K562 (cell line): ENCODE data around the gene TRAPPC8. TPM values are rescaled to one million over a fixed set of nuclear protein-coding genes. Genes with fewer than 3 reads are reported as not detected.

Experiments
- BHLHE40 ChIP-seq: IDR thresholded peaks from 2 replicates; pipeline ENCODE4 v1.6.1; 2011; ENCODE audit warnings: low read length, improper control_type of control experiment
- CBX3 ChIP-seq, 2 experiments: IDR thresholded peaks; 1 replicate in 1 of 2; 2 replicates in 1 of 2; pipeline ENCODE4 v1.6.1; 2012; ENCODE audit warnings: inconsistent platforms in 2 of 2, low read length in 2 of 2, borderline replicate concordance in 1 of 2, control low read depth in 1 of 2
- CEBPB ChIP-seq: fragments of 450-650 bp; IDR thresholded peaks from 2 replicates; pipeline ENCODE4 v1.6.1; 2016; ENCODE audit warnings: missing genetic modification characterization, missing compliant biosample characterization
- DPF2 ChIP-seq: fragments of 450-650 bp; IDR thresholded peaks from 2 replicates; pipeline ENCODE4 v1.6.1; 2016
- ELF4 ChIP-seq: fragments of 450-650 bp; formaldehyde crosslinking; IDR thresholded peaks from 2 replicates; pipeline ENCODE4 v1.4.0; 2022; ENCODE audit warnings: missing genetic modification characterization
- HINFP ChIP-seq: fragments of 450-650 bp; conservative IDR thresholded peaks from 2 replicates; pipeline ENCODE4 v1.6.1; 2016; ENCODE audit warnings: missing genetic modification characterization, low read depth, mild to moderate bottlenecking, control low read depth, missing compliant biosample characterization
- HOXB6 ChIP-seq: fragments of 250-450 bp; sonication (Bioruptor Pico); IDR thresholded peaks from 2 replicates; pipeline ENCODE4 v1.5.1; 2022; ENCODE audit warnings: mild to moderate bottlenecking, borderline replicate concordance
- KDM4B ChIP-seq, 2 experiments: fragments of 450-650 bp in 1 of 2; sonication (generic) in 1 of 2; IDR thresholded peaks; 2 replicates each; pipeline ENCODE4 v1.6.1; 2016 to 2017; ENCODE audit warnings: borderline replicate concordance in 2 of 2, antibody characterized with exemption in 1 of 2, low read depth in 1 of 2, mild to moderate bottlenecking in 1 of 2
- KLF13 ChIP-seq: fragments of 450-650 bp; IDR thresholded peaks from 2 replicates; pipeline ENCODE4 v1.6.1; 2016; ENCODE audit warnings: missing genetic modification characterization, low read depth, mild to moderate bottlenecking, missing compliant biosample characterization, moderate library complexity, borderline replicate concordance
- MYBL2 ChIP-seq, 2 experiments: fragments of 450-650 bp in 1 of 2; sonication (generic) in 1 of 2; formaldehyde crosslinking in 1 of 2; IDR thresholded peaks; 2 replicates each; pipeline versions ENCODE4 v1.6.1 to v1.8.1; 2017 to 2022; ENCODE audit warnings: borderline replicate concordance in 1 of 2, inconsistent platforms in 1 of 2, low read depth in 1 of 2, mild to moderate bottlenecking in 1 of 2, missing genetic modification reagents in 1 of 2, moderate library complexity in 1 of 2
- NFIC ChIP-seq: fragments of 450-650 bp; IDR thresholded peaks from 2 replicates; pipeline ENCODE4 v1.6.1; 2017; ENCODE audit warnings: mild to moderate bottlenecking, inconsistent platforms
- NR2F6 ChIP-seq: fragments of 450-650 bp; formaldehyde crosslinking; IDR thresholded peaks from 2 replicates; pipeline ENCODE4 v1.4.0; 2020; ENCODE audit warnings: mild to moderate bottlenecking
- RREB1 ChIP-seq: fragments of 250-450 bp; sonication (Bioruptor Pico); IDR thresholded peaks from 2 replicates; pipeline ENCODE4 v1.4.0; 2020
- STAT5A ChIP-seq: IDR thresholded peaks from 2 replicates; pipeline ENCODE4 v1.6.1; 2012; ENCODE audit warnings: low read length, inconsistent platforms, borderline replicate concordance
- TAF1 ChIP-seq: IDR thresholded peaks from 2 replicates; pipeline ENCODE4 v1.6.1; 2011; ENCODE audit warnings: mild to moderate bottlenecking, low read length, moderate library complexity; ENCODE audit not compliant: insufficient read depth, control insufficient read depth, severe bottlenecking; ENCODE audit errors: extremely low read depth
- THAP7 ChIP-seq: fragments of 250-450 bp; sonication (Bioruptor Pico); IDR thresholded peaks from 2 replicates; pipeline ENCODE4 v1.5.0; 2021
- U2AF2 ChIP-seq: fragments of 200-400 bp; formaldehyde crosslinking; optimal IDR thresholded peaks from 2 replicates; pipeline ENCODE3; 2017; ENCODE audit warnings: low read depth, mild to moderate bottlenecking, low read length
- ZBTB1 ChIP-seq: sonication (generic); formaldehyde crosslinking; IDR thresholded peaks from 2 replicates; pipeline ENCODE4 v1.8.1; 2023; ENCODE audit warnings: missing genetic modification reagents, low read depth, mild to moderate bottlenecking, borderline replicate concordance
- ZC3H8 ChIP-seq: fragments of 450-650 bp; IDR thresholded peaks from 2 replicates; pipeline ENCODE4 v1.6.1; 2017
- ZNF121 ChIP-seq: sonication (generic); formaldehyde crosslinking; conservative IDR thresholded peaks from 2 replicates; pipeline ENCODE4 v1.8.0; 2022; ENCODE audit warnings: missing genetic modification reagents
- polyA plus RNA-seq, 8 experiments: library from polyadenylated mRNA; depleted of rRNA in 4 of 8; stranded (reverse) in 5 of 8; unstranded in 3 of 8; fragments of >200 nt; fragmentation: Nextera tagmentation in 2 of 8; fragmentation: Illumina TruSeq in 1 of 8; extraction: Ambion mirVana in 2 of 8; extraction: Trizol in 1 of 8; gene quantifications; 2 replicates each; pipeline versions ENCODE4 v1.2.1 to v1.2.3, GENCODE V29; 2011 to 2014; ENCODE audit warnings: inconsistent platforms in 1 of 8, missing spikeins in 1 of 8
- total RNA-seq, 7 experiments: library from RNA; depleted of rRNA in 6 of 7; stranded (reverse); fragments of >200 nt in 6 of 7; fragmentation: Illumina TruSeq in 2 of 7; extraction: Trizol in 2 of 7; gene quantifications; 2 replicates each; pipeline versions ENCODE4 v1.2.1 to v1.2.3, GENCODE V29; 2011 to 2021; ENCODE audit warnings: low replicate concordance in 1 of 7

The TRAPPC8 gene
- total and polyA plus RNA-seq, 9 of the 15 experiments (the other 6 are each of a cell fraction or from before 2014, with no cell fraction given) = 20.1 to 111 (median 35.6) TPM

GRCh38 chr18:31942291-31942998 lies 483 bp downstream of the TRAPPC8 start (continued):
- TF ChIP-seq RREB1 (CRISPR knock-in tag) (no peak), CBX3 (IDR thresholded peaks at IDR 0.05; ENCODE audit: borderline replicate concordance in 1 of 2, low read length in 2 of 2) (no peak), THAP7 (CRISPR knock-in tag) (peak; percentile 83; the same call in 1 of the 2 replicates), ZBTB1 (CRISPR knock-in tag) (peak; percentile 65; the same call in 1 of the 2 replicates), CEBPB (tag) (no peak), ELF4 (no peak), U2AF2 (no peak), KLF13 (tag) (no peak), HOXB6 (CRISPR knock-in tag) (no peak), HINFP (tag) (no peak), ZC3H8 (no peak), MYBL2 (IDR thresholded peaks at IDR 0.05; ENCODE audit: low read depth) (no peak), MYBL2 (CRISPR knock-in tag; IDR thresholded peaks at IDR 0.05; ENCODE audit: borderline replicate concordance) (no peak), ZNF121 (CRISPR knock-in tag) (no peak), BHLHE40 (no peak), NFIC (no peak), NR2F6 (CRISPR knock-in tag) (no peak), STAT5A (no peak; the same call in 1 of the 2 replicates), TAF1 (peak; percentile 30), DPF2 (no peak), KDM4B (IDR thresholded peaks at IDR 0.05; ENCODE audit: borderline replicate concordance in 2 of 2, low read depth in 1 of 2) (no peak)
